Naive B cell (primary cell): ENCODE data around the gene UQCC5. TPM values are rescaled to one million over a fixed set of nuclear protein-coding genes. Genes with fewer than 3 reads are reported as not detected.

ENCODE experiments used
- ATAC-seq, 2 donors: fragments of 150-1000 bp; cut with Tn5 transposase; 2 replicates each; pipeline ENCODE4 v1.10.0; 2021; ENCODE audit warnings: low read depth in 2 of 2, mild to moderate bottlenecking in 2 of 2, moderate library complexity in 2 of 2
- DNase-seq: peaks from one replicate; pipeline ENCODE4 v3.0.0; 2022
- H3K27ac Mint-ChIP-seq, 6 donors: one replicate each; pipeline ENCODE4 v1.8.0; 2020 to 2022; ENCODE audit warnings: mild to moderate bottlenecking in 6 of 6, mixed read lengths in 6 of 6, moderate library complexity in 5 of 6, inconsistent platforms in 2 of 6
- H3K27me3 Mint-ChIP-seq, 3 donors: one replicate each; pipeline ENCODE4 v1.8.0; 2021 to 2022; ENCODE audit warnings: mixed read lengths in 3 of 3, mild to moderate bottlenecking in 1 of 3
- H3K36me3 Mint-ChIP-seq, 2 donors: one replicate each; pipeline ENCODE4 v1.8.0; 2020 to 2022; ENCODE audit warnings: mixed read lengths in 2 of 2, inconsistent platforms in 1 of 2, mild to moderate bottlenecking in 1 of 2
- H3K4me1 Mint-ChIP-seq, 3 donors: one replicate each; pipeline ENCODE4 v1.8.0; 2020 to 2022; ENCODE audit warnings: mixed read lengths in 3 of 3, inconsistent platforms in 1 of 3, mild to moderate bottlenecking in 1 of 3, moderate library complexity in 1 of 3
- H3K4me3 Mint-ChIP-seq, 8 donors: one replicate each; pipeline ENCODE4 v1.8.0; 2020 to 2022; ENCODE audit warnings: mild to moderate bottlenecking in 8 of 8, mixed read lengths in 8 of 8, moderate library complexity in 8 of 8, inconsistent platforms in 2 of 8
- H3K9me3 Mint-ChIP-seq, 7 donors: one replicate each; pipeline ENCODE4 v1.8.0; 2020 to 2022; ENCODE audit warnings: mixed read lengths in 7 of 7, mild to moderate bottlenecking in 5 of 7, inconsistent platforms in 2 of 7, moderate library complexity in 1 of 7
- polyA plus RNA-seq, 6 donors: library from polyadenylated mRNA; unstranded; fragments of 300-500 nt; fragmentation: Illumina TruSeq; gene quantifications; one replicate each; pipeline ENCODE4 v1.2.3, GENCODE V29; 2021; ENCODE audit warnings: low read depth in 6 of 6

UQCC5 gene
- 10 to 100 TPM; 10.5 to 54.7 (median 20.2) TPM for polyA plus RNA-seq

- Mint-ChIP-seq H3K4me1 (peaks cover 33 to 51% (median 50%) of the 10 kb centered on the region in 3 donors), H3K36me3 (peaks cover 0 to 7% of the 10 kb centered on the region in 2 donors), H3K27ac (peak within 1 kb of the TSS; percentile 97 to 100 (median 100)), H3K4me3 (peak within 1 kb of the TSS; percentile 92 to 100 (median 97)), H3K27me3 (peaks cover 0 to 6% (median 0%) of the 10 kb centered on the region in 3 donors), H3K9me3 (no peaks in the 10 kb centered on the region)
- peak; percentile 98 for DNase-seq
- ATAC-seq = peak; percentile 88 to 89
Measured at GRCh38 chr3:52536369-52537164, at the start of gene UQCC5. UQCC5 (plus strand) TSS chr3:52536605; CDS start chr3:52536756, 151 bp downstream.

GRCh38 chr3:52487050-52487787 lies 49.2 kb upstream of the UQCC5 start:
- Mint-ChIP-seq H3K4me1 (no peaks in the 10 kb centered on the region), H3K9me3 (no peaks in the 10 kb centered on the region), H3K27me3 (no peaks in the 10 kb centered on the region), H3K27ac (peak overlapping the region in 2 of 6 donors; percentile 81 to 87), H3K36me3 (peaks cover 0 to 12% of the 10 kb centered on the region in 2 donors), H3K4me3 (no peak overlapping the region)
- DNase-seq (no peak), ATAC-seq (no peak)

GRCh38 chr3:52487788-52488691 lies 48.4 kb upstream of the UQCC5 start:
- peaks cover 0 to 20% of the 10 kb centered on the region in 2 donors for H3K36me3 Mint-ChIP-seq
- H3K4me1 Mint-ChIP-seq = peaks cover 0 to 5% (median 0%) of the 10 kb centered on the region in 3 donors
- DNase-seq (no peak), ATAC-seq (no peak)
- H3K27me3 Mint-ChIP-seq = no peaks in the 10 kb centered on the region
- no peak overlapping the region for H3K4me3 Mint-ChIP-seq
- no peaks in the 10 kb centered on the region for H3K9me3 Mint-ChIP-seq
- H3K27ac Mint-ChIP-seq = peak overlapping the region in 3 of 6 donors; percentile 65 to 87 (median 81)

GRCh38 chr3:52488746-52489145 lies 47.7 kb upstream of the UQCC5 start:
- Mint-ChIP-seq H3K36me3 (peaks cover 0 to 20% of the 10 kb centered on the region in 2 donors), H3K9me3 (no peaks in the 10 kb centered on the region), H3K4me3 (no peak overlapping the region), H3K27ac (no peak overlapping the region), H3K4me1 (peaks cover 0 to 5% (median 0%) of the 10 kb centered on the region in 3 donors), H3K27me3 (no peaks in the 10 kb centered on the region)
- DNase-seq = no peak
- ATAC-seq = no peak

- Mint-ChIP-seq H3K4me3 (no peak overlapping the region), H3K27me3 (no peaks in the 10 kb centered on the region), H3K27ac (no peak overlapping the region), H3K9me3 (no peaks in the 10 kb centered on the region), H3K4me1 (peaks cover 3 to 5% (median 3%) of the 10 kb centered on the region in 3 donors), H3K36me3 (peaks cover 0 to 20% of the 10 kb centered on the region in 2 donors)
- DNase-seq (no peak), ATAC-seq (no peak)
Measured at GRCh38 chr3:52489453-52489852, 47.0 kb upstream of the UQCC5 start.

GRCh38 chr3:52490035-52490938 lies 46.1 kb upstream of the UQCC5 start:
- peaks cover 3 to 8% (median 5%) of the 10 kb centered on the region in 3 donors for H3K4me1 Mint-ChIP-seq
- no peak overlapping the region for H3K4me3 Mint-ChIP-seq
- H3K27me3 Mint-ChIP-seq = no peaks in the 10 kb centered on the region
- ATAC-seq = no peak
- no peaks in the 10 kb centered on the region for H3K9me3 Mint-ChIP-seq
- H3K27ac Mint-ChIP-seq = no peak overlapping the region
- H3K36me3 Mint-ChIP-seq = peaks cover 0 to 20% of the 10 kb centered on the region in 2 donors
- no peak for DNase-seq

- DNase-seq (no peak), ATAC-seq (no peak)
- peak overlapping the region in 1 of 8 donors; percentile 30 for H3K4me3 Mint-ChIP-seq
- peaks cover 0 to 20% of the 10 kb centered on the region in 2 donors for H3K36me3 Mint-ChIP-seq
- H3K9me3 Mint-ChIP-seq = no peaks in the 10 kb centered on the region
- H3K27me3 Mint-ChIP-seq = peaks cover 0 to 2% (median 0%) of the 10 kb centered on the region in 3 donors
- H3K4me1 Mint-ChIP-seq = peaks cover 3 to 8% (median 5%) of the 10 kb centered on the region in 3 donors
- no peak overlapping the region for H3K27ac Mint-ChIP-seq
Measured at GRCh38 chr3:52490939-52491526, 45.4 kb upstream of the UQCC5 start.

GRCh38 chr3:52492059-52492458 lies 44.3 kb upstream of the UQCC5 start:
- ATAC-seq = no peak
- Mint-ChIP-seq H3K4me1 (peaks cover 3 to 8% (median 5%) of the 10 kb centered on the region in 3 donors), H3K36me3 (peaks cover 0 to 17% of the 10 kb centered on the region in 2 donors), H3K9me3 (no peaks in the 10 kb centered on the region), H3K27ac (no peak overlapping the region), H3K27me3 (peaks cover 0 to 7% (median 0%) of the 10 kb centered on the region in 3 donors), H3K4me3 (no peak overlapping the region)
- no peak for DNase-seq

- Mint-ChIP-seq H3K9me3 (no peaks in the 10 kb centered on the region), H3K27me3 (peaks cover 0 to 7% (median 0%) of the 10 kb centered on the region in 3 donors), H3K4me1 (peaks cover 4 to 10% (median 10%) of the 10 kb centered on the region in 3 donors), H3K36me3 (peaks cover 0 to 7% of the 10 kb centered on the region in 2 donors), H3K27ac (no peak overlapping the region), H3K4me3 (no peak overlapping the region)
- DNase-seq (no peak), ATAC-seq (no peak)
Measured at GRCh38 chr3:52493232-52494017, 43.0 kb upstream of the UQCC5 start.

- Mint-ChIP-seq H3K4me1 (peaks cover 14 to 21% (median 20%) of the 10 kb centered on the region in 3 donors), H3K27ac (peak overlapping the region in 1 of 6 donors; percentile 29), H3K36me3 (peaks cover 0 to 7% of the 10 kb centered on the region in 2 donors), H3K27me3 (peaks cover 0 to 7% (median 0%) of the 10 kb centered on the region in 3 donors), H3K9me3 (no peaks in the 10 kb centered on the region), H3K4me3 (no peak overlapping the region)
- DNase-seq (no peak), ATAC-seq (no peak)
Measured at GRCh38 chr3:52494445-52494844, 42.0 kb upstream of the UQCC5 start.

GRCh38 chr3:52494886-52495495 lies 41.4 kb upstream of the UQCC5 start, which contains the start of gene STAB1:
STAB1 (plus strand) TSS chr3:52495338; CDS start chr3:52495414, 76 bp downstream.
- H3K4me1 Mint-ChIP-seq = peaks cover 14 to 22% (median 21%) of the 10 kb centered on the region in 3 donors

More at GRCh38 chr3:52494886-52495495, 41.4 kb upstream of the UQCC5 start, which contains the start of gene STAB1:
- peaks cover 0 to 7% (median 0%) of the 10 kb centered on the region in 3 donors for H3K27me3 Mint-ChIP-seq
- peak within 1 kb of the TSS in 1 of 6 donors; percentile 29 for H3K27ac Mint-ChIP-seq
- ATAC-seq = no peak
- H3K9me3 Mint-ChIP-seq = no peaks in the 10 kb centered on the region
- H3K36me3 Mint-ChIP-seq = peaks cover 0 to 7% of the 10 kb centered on the region in 2 donors
- DNase-seq = no peak
- H3K4me3 Mint-ChIP-seq = no peak within 1 kb of the TSS
